GM19324 (cell line): ENCODE data around the gene PPFIA1.
"Not testable (repeated sequence)": the region's sequence is repeated elsewhere in the genome, so short reads cannot be mapped to it uniquely, and the experiment has no call there.

Experiments
- ATAC-seq: cut with Tn5 transposase; IDR thresholded peaks from one replicate; pipeline ENCODE4 v1.9.1; 2021; ENCODE audit warnings: mild to moderate bottlenecking, moderate library complexity; ENCODE audit not compliant: unreplicated experiment, low FRiP score

Gene PPFIA1

DNA sequence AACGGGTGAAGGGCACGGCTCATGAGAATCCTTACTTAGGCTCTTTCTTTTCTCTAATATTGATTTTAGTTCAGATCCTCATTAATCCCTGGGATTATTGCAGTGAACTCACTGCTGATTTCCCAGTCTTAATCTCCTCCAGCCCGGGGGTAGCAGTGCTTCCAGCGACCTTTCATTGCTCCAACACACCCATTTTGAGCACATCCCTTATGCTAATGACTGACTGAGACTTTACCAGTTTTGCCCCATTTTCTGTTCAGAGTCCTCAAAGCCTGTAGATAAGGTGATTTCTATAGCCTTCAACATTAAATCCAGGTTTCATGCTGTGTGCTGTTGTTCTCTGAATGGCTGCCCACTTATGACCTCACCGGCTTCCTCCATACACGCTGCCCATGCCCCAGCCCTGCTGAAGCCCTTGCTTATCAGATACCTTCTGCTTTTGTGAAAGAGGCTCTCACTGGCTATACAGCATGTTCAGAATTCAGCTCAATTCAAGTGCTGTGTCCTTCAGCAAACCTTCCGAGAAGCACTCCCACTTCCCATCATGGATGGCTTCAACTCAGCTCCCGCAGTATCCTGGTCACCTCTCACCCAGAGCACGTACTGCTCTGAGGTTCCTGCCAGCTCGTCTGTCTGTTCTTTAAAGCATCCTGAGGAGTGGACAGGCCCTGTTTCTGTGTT lies 49.0 kb downstream of the PPFIA1 start:
- ATAC-seq: no peak

DNA sequence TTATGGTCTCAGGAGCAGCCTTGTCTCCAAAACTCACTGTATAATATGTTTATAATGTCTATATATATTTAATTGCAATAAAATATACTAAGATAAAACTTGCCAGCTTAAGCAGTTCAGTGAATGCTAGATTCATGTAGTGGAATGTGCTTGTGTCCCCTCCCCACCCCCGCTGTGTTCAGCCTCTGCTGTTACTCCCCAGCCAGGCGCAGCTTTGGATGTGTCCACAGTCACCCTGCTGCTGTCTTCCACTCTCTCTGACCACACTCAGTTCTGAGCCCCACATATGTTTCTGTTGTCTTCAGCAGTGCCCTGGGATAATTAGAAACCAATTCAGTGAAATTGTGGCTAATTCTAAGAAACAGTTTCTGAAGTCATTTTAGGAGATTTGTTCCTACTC lies 52.2 kb downstream of the PPFIA1 start:
- no peak for ATAC-seq

DNA sequence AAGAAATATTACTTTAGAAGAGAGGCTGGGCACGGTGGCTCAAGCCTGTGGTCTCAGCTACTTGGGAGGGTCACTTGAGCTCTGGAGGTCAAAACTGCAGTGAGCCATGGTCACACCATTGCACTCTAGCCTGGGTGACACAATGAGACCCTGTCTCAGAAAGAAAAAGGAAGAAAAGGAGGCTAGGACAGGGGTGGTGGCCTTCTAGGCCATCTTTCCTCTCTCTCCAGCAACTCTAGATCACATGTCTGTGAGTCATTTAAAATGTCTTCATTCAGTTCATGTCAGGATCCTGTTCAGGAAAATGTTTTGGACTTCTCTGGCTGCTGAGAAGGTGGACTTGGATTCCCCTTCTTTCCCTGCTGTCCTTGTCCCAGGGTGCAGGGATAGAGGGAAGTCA lies 53.3 kb downstream of the PPFIA1 start:
- ATAC-seq: no peak

DNA sequence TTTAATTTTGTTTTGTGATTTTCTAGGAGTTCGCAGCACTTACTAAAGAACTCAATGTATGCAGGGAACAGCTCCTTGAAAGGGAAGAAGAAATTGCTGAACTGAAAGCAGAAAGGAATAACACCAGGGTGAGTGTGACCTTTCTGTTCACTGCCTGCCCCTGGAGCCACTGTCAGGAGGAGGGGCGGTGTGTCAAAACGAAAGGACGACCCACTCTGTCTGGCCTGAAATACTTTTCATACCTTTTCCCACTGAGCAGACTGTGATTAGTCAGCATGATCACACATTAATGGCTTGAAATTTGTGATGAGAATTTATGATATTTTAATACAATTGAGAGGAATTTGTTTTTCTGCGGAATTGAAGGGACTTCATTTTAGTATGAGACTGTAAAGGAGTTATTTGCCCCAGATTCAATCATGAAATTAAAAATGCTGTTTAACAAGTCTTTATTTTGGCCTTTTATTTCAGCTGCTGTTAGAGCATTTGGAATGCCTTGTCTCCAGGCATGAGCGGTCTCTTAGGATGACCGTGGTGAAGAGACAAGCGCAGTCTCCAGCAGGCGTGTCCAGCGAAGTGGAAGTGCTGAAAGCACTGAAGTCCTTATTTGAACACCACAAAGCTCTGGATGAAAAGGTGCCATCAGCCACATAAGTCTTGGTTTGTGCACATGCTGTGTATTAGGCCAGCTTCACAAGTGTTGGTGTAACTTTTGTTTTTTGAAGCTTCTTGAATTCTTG lies 54.1 kb downstream of the PPFIA1 start:
- no peak for ATAC-seq

DNA sequence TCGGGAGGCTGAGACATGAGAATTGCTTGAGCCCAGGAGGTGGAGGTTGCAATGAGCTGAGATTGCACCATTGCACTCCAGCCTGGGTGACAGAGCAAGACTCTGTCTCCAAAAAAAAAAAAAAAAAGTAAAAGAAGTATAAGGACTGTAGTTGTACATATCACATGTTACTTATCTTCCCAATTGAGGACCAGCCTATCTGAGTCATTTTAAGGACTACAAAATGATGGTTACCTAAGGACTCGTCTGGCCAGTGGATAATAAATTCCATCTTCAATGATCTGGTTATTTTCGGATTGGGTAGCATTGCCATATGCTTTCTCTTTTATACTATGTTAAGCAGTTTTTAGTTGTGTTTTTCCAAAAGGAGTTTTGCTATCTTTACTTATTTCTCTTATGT lies 55.3 kb downstream of the PPFIA1 start:
- ATAC-seq: no peak

DNA sequence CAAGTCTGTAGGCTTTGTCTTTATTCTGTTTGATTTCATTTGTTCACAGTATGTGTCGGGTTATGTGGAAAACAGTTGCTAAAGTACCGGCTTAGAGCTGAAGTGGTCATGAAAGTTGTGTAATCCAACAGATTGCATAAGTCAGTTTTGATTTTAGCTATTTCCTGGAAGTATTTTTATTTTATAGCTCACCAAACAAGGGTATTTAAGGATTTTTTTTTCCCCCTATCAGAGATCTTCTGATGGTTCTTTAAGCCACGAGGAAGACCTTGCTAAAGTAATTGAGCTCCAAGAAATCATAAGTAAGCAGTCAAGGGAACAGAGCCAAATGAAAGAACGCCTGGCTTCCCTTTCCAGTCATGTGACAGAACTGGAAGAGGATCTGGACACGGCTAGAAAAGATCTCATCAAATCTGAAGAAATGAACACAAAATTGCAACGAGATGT lies 55.9 kb downstream of the PPFIA1 start:
- no peak for ATAC-seq

DNA sequence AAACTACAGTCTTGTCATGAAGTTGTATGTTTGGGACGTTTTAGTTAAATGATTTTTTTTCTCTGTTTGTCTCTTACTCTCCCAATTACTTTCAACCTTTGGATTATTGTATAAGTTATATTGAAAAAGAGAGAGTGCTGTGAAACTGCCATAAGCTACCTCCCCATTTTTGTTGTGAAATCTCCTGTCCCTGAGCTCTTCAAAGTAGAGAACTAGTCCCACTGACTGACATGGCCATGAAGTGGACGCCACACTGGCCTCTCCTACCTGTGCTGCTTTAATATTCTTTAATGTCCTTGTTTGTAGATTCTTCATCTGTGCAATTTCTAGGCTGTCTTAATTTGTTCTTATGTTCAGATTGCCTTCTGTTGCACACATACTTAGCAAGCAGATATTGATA lies 56.3 kb downstream of the PPFIA1 start:
- ATAC-seq: no peak

DNA sequence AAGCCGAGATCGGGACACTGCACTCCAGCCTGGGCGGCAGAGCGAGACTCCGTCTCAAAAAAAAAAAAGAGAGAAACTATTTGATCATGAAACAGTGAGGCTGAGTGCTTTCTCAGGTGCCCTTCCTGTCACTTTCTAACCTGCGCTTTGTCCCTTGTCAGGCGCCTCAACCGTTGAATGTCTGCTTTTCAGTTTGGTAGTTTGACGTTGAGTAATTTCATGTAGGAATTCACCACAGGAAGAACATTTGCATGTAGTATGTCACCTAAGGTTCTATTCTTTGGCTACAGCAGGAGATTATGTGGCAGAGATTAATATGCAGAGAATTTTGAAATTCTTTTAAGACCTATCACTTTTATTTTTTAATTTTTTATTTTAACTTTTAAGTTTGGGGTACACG lies 57.2 kb downstream of the PPFIA1 start:
- ATAC-seq: no peak

DNA sequence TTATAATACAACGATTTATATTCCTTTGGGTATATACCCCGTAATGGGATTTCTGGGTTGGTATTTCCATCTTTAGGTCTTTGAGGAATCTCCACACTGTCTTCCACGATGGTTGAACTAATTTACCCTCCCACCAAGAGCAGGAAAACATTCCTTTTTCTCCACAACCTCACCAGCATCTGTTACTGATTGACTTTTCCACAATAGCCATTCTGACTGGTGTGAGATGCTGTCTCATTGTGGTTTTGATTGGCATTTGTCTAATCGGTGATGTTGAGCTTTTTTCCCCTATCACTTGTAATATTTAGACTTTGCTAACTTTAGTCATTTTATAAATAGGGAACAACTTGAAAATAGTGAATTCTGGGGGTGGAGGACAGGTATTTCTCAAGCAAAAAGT lies 58.1 kb downstream of the PPFIA1 start:
- ATAC-seq: no peak

DNA sequence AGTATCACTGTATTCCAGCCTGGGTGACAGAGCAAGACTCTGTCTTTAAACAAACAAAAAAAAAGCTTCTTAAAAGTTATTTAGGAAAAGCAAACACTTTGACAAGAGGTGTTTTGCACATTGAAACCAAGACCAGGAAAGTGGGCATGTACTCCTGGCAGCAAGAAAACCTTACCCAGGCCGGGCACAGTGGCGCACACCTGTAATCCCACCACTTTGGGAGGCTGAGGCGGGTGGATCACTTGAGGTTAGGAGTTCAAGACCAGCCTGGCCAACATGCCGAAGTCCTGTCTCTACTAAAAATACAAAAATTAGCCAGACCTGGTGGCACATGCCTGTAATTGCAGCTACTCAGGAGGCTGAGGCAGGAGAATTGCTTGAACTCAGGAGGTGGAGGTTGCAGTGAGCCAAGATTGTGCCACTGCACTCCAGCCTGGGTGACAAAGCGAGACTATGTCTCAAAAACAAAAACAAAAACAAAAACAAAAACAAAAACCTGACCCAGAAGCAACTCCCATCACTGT lies 60.9 kb downstream of the PPFIA1 start:
- ATAC-seq: not testable (repeated sequence)

DNA sequence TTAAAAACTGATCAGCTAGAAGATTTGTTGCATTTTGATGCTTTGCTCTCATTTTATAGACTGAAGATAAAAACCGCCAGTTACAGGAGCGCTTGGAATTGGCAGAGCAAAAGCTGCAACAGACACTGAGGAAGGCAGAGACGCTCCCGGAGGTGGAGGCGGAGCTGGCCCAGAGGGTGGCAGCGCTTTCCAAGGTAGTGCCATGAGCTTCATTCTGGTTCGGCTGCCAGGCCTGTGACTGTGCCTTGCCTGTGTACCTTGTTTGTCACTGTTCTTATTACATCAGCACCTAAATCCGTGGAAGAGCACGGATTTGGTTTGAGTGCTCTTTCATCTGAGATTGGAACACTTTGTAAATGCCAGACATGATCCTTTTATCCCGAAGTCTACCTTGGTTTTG lies 61.4 kb downstream of the PPFIA1 start:
- ATAC-seq: no peak

DNA sequence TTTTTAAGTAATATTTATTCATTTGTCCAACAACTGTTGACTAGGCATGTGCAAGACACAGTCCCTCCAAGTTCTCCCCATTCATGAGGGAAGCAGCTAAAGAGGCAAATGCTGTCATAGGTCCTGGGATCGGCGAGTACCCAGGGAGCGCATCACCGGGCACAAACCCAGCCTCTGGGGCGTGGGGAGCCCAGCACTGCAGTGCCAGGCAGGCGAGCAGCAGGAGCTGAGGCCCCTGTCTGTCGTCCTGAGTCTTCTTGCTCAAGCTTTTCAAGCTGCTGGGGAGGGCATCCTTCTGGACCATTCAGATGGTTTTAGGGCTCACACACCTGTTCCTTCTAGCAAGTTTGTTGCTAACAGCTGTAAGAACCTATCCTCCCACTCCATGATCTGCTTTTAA lies 62.1 kb downstream of the PPFIA1 start:
- ATAC-seq: no peak

DNA sequence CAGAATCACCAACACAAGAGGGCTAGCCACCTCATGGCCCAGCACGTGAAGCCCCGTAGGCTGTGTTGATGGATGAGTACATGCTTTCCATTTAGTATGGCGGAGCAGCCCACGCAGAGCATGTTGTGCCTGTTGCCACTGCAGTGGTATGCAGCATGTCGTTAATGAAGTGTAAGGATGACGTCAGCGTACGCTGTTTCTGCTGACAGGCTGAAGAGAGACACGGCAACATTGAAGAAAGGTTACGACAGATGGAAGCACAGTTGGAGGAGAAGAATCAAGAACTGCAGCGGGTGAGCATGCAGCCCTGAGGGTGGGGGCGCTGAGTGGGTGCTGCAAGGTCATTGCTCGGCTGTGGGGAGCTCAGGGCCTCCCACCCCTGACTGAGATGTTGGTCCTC lies 62.8 kb downstream of the PPFIA1 start:
- ATAC-seq: no peak

DNA sequence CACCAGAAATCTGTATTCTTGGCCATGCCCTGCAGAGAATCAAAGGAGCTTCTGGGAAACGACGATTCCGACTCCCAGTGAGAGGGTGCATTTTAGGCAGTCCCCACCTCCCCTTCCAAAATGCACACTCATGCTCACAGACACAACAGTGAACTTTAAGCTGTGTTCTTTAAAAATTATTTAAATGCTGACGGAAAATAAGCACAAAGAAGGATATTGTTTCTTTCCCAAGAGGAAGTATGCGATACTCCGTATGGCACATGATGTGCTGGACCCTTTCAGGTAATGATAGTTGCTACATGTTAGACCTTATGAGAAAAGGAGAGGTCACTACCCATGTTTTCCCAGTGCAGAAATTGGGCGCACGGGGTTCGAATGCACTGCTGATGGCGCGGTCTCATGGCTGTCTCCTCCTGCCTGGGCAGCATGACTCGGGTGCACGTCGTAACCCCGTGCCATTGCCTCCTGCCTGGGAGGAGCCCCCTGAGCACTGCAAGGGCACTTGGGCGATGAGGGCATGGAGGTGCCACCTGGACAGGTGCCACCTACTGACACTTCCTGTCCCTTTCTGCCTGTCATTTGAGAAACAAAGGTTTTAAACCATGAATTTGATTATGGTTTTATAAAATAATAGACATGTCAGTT lies 64.0 kb downstream of the PPFIA1 start:
- no peak for ATAC-seq

DNA sequence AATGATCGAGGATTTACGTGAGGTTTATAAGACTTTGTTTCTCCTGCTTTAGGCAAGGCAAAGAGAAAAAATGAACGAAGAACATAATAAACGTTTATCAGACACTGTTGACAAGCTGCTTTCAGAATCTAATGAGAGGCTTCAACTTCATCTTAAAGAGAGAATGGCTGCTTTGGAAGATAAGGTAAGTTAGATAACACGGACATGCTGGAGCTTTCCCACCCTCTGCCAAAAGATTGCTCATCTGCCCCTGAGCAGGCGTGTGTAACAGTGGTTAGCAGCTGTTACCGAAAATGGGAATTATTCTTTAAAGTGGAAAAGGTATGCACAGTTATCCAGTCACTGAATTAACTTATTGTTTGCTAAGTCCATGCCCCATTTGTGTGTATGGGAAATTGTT lies 65.0 kb downstream of the PPFIA1 start:
- ATAC-seq: no peak

DNA sequence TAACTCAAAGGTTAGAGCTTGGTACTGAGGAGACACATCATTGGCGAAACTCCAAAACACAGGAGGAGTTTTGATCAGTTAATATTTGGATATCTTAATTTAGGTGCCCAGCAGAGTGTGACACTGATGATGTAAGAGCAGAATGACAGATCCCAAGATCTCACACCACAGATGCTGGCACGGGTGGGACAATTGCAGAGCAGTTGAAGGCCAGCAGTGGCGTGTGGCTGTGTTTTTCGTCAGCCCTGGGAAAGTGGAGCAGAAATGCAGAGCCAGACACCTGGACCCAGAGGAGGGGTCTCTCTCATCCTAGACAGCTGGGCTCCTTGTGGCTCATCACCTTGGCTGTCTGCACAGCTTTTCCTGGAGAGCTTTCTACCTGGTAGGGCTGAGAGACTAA lies 68.1 kb downstream of the PPFIA1 start:
- no peak for ATAC-seq

DNA sequence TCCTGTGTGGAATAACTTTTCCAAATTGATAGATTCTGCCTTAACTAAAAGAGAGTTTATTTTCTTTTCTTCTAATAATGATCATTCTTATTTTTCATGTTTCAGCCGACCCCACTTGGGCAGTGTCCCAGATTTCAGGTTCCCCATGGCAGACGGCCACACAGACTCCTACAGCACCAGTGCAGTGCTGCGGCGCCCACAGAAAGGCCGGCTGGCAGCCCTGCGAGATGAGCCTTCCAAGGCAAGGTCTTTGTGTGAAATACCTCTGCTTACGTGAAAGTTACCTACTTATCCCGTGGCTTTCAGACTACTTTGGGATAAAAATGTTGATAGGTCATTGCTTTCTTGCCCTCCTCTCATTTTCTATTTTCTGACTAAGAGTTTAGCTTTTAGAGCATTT lies 68.6 kb downstream of the PPFIA1 start:
- ATAC-seq: no peak

DNA sequence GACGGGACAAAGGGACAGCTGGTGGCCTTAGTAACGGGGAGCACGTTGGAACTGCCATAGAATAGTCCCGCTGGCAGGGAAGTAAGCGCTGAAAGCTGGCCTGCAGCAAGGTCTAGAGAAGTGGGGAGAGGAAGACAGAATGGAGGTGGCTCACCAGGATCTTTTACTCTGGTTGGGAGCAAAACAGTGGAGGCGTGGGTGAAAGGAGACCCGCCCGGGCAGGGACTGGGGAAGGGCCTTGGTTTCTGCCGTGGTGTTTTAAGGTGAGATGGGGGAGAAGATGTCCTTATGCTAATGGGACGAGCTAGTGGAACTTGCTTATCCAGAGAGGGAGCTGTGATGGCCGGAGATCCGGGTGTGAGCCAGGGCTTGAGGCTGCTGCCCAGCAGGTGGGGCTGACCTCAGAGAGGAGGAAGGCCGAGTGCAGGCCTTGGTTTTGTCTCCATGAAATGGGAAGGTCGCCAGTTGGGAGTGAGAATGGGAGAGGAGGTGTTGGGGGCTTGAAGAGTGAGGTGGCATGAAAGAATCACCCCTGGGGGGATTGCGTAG lies 71.5 kb downstream of the PPFIA1 start:
- no peak for ATAC-seq

DNA sequence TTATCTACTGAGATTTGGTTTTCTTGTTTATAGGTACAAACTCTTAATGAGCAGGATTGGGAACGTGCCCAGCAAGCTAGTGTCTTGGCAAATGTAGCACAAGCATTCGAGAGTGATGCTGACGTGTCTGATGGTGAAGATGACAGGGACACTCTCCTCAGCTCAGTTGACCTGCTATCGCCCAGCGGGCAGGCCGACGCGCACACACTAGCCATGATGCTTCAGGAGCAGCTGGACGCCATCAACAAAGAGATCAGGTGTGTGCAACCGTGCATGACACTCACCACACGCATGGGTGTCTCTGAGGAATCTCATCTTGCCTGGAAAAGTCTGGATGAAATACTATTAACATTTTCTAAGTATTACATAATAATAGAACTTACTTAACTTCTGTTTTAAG lies 73.1 kb downstream of the PPFIA1 start:
- no peak for ATAC-seq

DNA sequence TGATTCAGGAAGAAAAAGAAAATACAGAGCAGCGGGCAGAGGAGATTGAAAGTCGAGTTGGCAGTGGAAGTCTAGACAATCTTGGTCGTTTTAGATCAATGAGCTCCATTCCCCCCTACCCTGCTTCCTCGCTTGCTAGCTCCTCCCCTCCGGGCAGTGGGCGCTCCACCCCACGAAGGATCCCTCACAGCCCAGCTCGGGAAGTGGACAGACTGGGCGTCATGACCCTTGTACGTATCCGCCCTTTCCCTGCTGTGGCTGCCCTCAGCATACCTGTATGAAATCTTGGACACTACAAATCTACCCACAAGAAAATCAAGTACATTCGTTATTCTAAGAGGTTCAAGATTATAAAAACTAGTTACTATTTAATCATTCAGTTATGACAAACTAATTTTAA lies 77.7 kb downstream of the PPFIA1 start:
- no peak for ATAC-seq

DNA sequence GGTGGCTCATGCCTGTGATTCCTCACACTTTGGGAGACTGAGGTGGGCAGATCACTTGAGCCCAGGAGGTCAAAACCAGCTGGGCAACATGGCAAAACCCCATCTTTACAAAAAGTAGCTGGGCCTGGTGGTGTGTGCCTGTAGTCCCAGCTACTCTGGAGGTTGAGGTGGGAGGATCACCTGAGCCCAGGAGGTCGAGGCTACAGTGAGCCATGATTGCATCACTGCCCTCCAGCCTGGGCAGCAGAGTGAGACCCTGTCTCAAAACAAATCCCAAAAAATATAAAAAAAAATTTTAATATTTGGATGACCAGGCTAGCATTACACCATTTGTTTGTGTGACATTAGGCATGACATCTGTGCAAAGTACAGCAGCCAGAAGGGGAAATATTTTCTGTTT lies 78.1 kb downstream of the PPFIA1 start:
- no peak for ATAC-seq
